Upper lobe of left lung (tissue), 6 donors: ENCODE data around the gene PEX14. TPM values are rescaled to one million over a fixed set of nuclear protein-coding genes. Genes with fewer than 3 reads are reported as not detected.

ENCODE experiments used
- ATAC-seq, 2 donors: fragments of 200-7000 bp; cut with Tn5 transposase; one replicate each; pipeline ENCODE4 v1.9.1; 2022; ENCODE audit warnings: mild to moderate bottlenecking in 2 of 2, moderate library complexity in 2 of 2; ENCODE audit not compliant: low FRiP score in 2 of 2
- DNase-seq, 2 donors: peaks; one replicate each; pipeline ENCODE4 v3.0.0-alpha.2; 2019 to 2020
- H3K27ac ChIP-seq, 4 donors: fragments of 200-600 bp; sonication (generic); one replicate each; pipeline ENCODE4 v1.5.1; 2016 to 2019
- H3K27me3 ChIP-seq, 4 donors: fragments of 200-600 bp; sonication (generic); one replicate each; pipeline ENCODE4 v1.5.1; 2017 to 2019
- H3K36me3 ChIP-seq, 4 donors: fragments of 200-600 bp; sonication (generic); one replicate each; pipeline ENCODE4 v1.5.1; 2016 to 2019
- H3K4me1 ChIP-seq, 4 donors: fragments of 200-600 bp; sonication (generic); one replicate each; pipeline ENCODE4 v1.5.1; 2018 to 2019
- H3K4me3 ChIP-seq, 4 donors: fragments of 200-600 bp; sonication (generic); one replicate each; pipeline ENCODE4 v1.5.1; 2017 to 2019; ENCODE audit warnings: mild to moderate bottlenecking in 2 of 4, moderate library complexity in 1 of 4
- H3K9me3 ChIP-seq, 4 donors: fragments of 200-600 bp; sonication (generic); one replicate each; pipeline ENCODE4 v1.5.1; 2018 to 2019
- CTCF ChIP-seq, 6 experiments: fragments of 450-650 bp in 4 of 6; fragments of 200-600 bp in 2 of 6; sonication (generic) in 2 of 6; IDR thresholded peaks; one replicate each; pipeline ENCODE4 v1.5.1; 2016 to 2019; ENCODE audit warnings: antibody characterized with exemption in 6 of 6
- EP300 ChIP-seq, 4 donors: sonication (generic); formaldehyde crosslinking; IDR thresholded peaks; one replicate each; pipeline ENCODE4 v1.5.1; 2017; ENCODE audit warnings: antibody characterized with exemption in 4 of 4, control low read depth in 2 of 4
- POLR2A ChIP-seq, 4 donors: fragments of 450-650 bp; IDR thresholded peaks; one replicate each; pipeline ENCODE4 v1.5.1; 2016 to 2017; ENCODE audit warnings: antibody characterized with exemption in 4 of 4, mild to moderate bottlenecking in 2 of 4
- POLR2AphosphoS5 ChIP-seq, 2 donors: sonication (generic); formaldehyde crosslinking; IDR thresholded peaks; one replicate each; pipeline ENCODE4 v1.5.1; 2017; ENCODE audit warnings: antibody characterized with exemption in 2 of 2
- WGBS, 2 donors: methylation state at CpG; one replicate each; pipeline ENCODE4 v1.1.5; 2017 to 2018; 5-methylcytosine and 5-hydroxymethylcytosine counted together
- total RNA-seq, 6 donors: library from RNA; depleted of rRNA in 4 of 6; stranded (reverse); fragments of >200 nt in 4 of 6; gene quantifications; one replicate each; pipeline versions ENCODE4 v1.1.0 to v1.2.1, GENCODE V29; 2016 to 2021
- donor health status: DM: no; HTN: no; CAD: no; lungs with moderate emphysema.
- donor health status: DM: no; HTN: yes; CAD: no; lungs with severe emphysema.

The PEX14 gene
- total RNA-seq, 6 donors from 2014 or later, result 21.2 to 43.0 (median 29.9) TPM

GRCh38 chr1:10564063-10564462 is 89.3 kb downstream of the PEX14 start:
- no peak for ATAC-seq

GRCh38 chr1:10569531-10569930 is 94.8 kb downstream of the PEX14 start:
- Histone ChIP-seq H3K9me3 (no peaks in the 10 kb centered on the region), H3K27me3 (no peaks in the 10 kb centered on the region), H3K27ac (no peak overlapping the region), H3K4me3 (no peak overlapping the region), H3K4me1 (no peaks in the 10 kb centered on the region), H3K36me3 (no peaks in the 10 kb centered on the region)
- WGBS, 2 donors, result 91% methylated on average over 1 of the region's 1 CpG
- no peak for DNase-seq
- TF ChIP-seq POLR2A (IDR thresholded peaks at IDR 0.05), result no peak
- no peak for TF ChIP-seq CTCF (IDR thresholded peaks at IDR 0.05)
- TF ChIP-seq EP300 (IDR thresholded peaks at IDR 0.05), result no peak
- no peak for TF ChIP-seq POLR2AphosphoS5 (IDR thresholded peaks at IDR 0.05)
- no peak for ATAC-seq

More at GRCh38 chr1:10564063-10564462, 89.3 kb downstream of the PEX14 start:
- peaks cover 0 to 4% (median 0%) of the 10 kb centered on the region in 4 donors for H3K9me3 ChIP-seq
- no peaks in the 10 kb centered on the region for H3K36me3 ChIP-seq
- no peaks in the 10 kb centered on the region for H3K27me3 ChIP-seq
- H3K27ac ChIP-seq, result no peak overlapping the region
- 99 to 100% methylated on average over 2 of the region's 2 CpGs for WGBS, 2 donors
- no peak for DNase-seq
- H3K4me3 ChIP-seq, result no peak overlapping the region
- TF ChIP-seq POLR2AphosphoS5 (IDR thresholded peaks at IDR 0.05), result no peak
- H3K4me1 ChIP-seq, result no peaks in the 10 kb centered on the region

GRCh38 chr1:10575616-10576015 is 100.9 kb downstream of the PEX14 start:
- ATAC-seq, result no peak
- no peaks in the 10 kb centered on the region for H3K9me3 ChIP-seq
- DNase-seq, result no peak
- no peaks in the 10 kb centered on the region for H3K27me3 ChIP-seq
- no peaks in the 10 kb centered on the region for H3K36me3 ChIP-seq
- H3K4me3 ChIP-seq, result no peak overlapping the region
- no peak for TF ChIP-seq POLR2AphosphoS5 (IDR thresholded peaks at IDR 0.05)
- no peak for TF ChIP-seq EP300 (IDR thresholded peaks at IDR 0.05)
- TF ChIP-seq CTCF (IDR thresholded peaks at IDR 0.05), result no peak
- TF ChIP-seq POLR2A (IDR thresholded peaks at IDR 0.05), result no peak
- no peak overlapping the region for H3K27ac ChIP-seq
- no peaks in the 10 kb centered on the region for H3K4me1 ChIP-seq
- WGBS, 2 donors, result 60 to 66% methylated on average over 1 of the region's 1 CpG

- Histone ChIP-seq H3K9me3 (no peaks in the 10 kb centered on the region), H3K4me1 (no peaks in the 10 kb centered on the region), H3K36me3 (no peaks in the 10 kb centered on the region), H3K27ac (no peak overlapping the region), H3K4me3 (no peak overlapping the region), H3K27me3 (no peaks in the 10 kb centered on the region)
- no peak for ATAC-seq
- 82 to 83% methylated on average over 4 of the region's 4 CpGs for WGBS, 2 donors
- DNase-seq, result no peak
- TF ChIP-seq POLR2AphosphoS5 (IDR thresholded peaks at IDR 0.05), result no peak
- TF ChIP-seq CTCF (IDR thresholded peaks at IDR 0.05), result no peak
- no peak for TF ChIP-seq POLR2A (IDR thresholded peaks at IDR 0.05)
- TF ChIP-seq EP300 (IDR thresholded peaks at IDR 0.05), result no peak
These were observed 103.3 kb downstream of the PEX14 start for GRCh38 chr1:10578070-10578469.

- Histone ChIP-seq H3K4me1 (no peaks in the 10 kb centered on the region), H3K27ac (no peak overlapping the region), H3K27me3 (no peaks in the 10 kb centered on the region), H3K9me3 (no peaks in the 10 kb centered on the region), H3K36me3 (no peaks in the 10 kb centered on the region), H3K4me3 (no peak overlapping the region)
- DNase-seq (no peak), ATAC-seq (no peak)
- WGBS, 2 donors, result 43 to 61% methylated on average over 3 of the region's 3 CpGs
- TF ChIP-seq CTCF (IDR thresholded peaks at IDR 0.05) (no peak), POLR2AphosphoS5 (IDR thresholded peaks at IDR 0.05) (no peak), POLR2A (IDR thresholded peaks at IDR 0.05) (no peak)
These were observed 108.9 kb downstream of the PEX14 start for GRCh38 chr1:10583641-10584040.
